BJ (cell line): ENCODE results near the gene SNCG. TPM values are rescaled to one million over a fixed set of nuclear protein-coding genes. Genes with fewer than 3 reads are reported as not detected.
"Not testable (repeated sequence)": the region's sequence is repeated elsewhere in the genome, so short reads cannot be mapped to it uniquely, and the experiment has no call there.

Experiments
- CTCF ChIA-PET: fragments of 350-600 bp; formaldehyde crosslinking; extraction: SDS; loops from one replicate; lab custom pipeline; 2021; ENCODE audit warnings: antibody characterized with exemption, inconsistent platforms; lab: Yijun Ruan, JAX
- POLR2A ChIA-PET: fragments of 300-600 bp; sonication (Branson Sonifier 250); formaldehyde crosslinking; extraction: SDS; loops from one replicate; lab custom pipeline; 2021; ENCODE audit warnings: antibody characterized with exemption; lab: Charles Lee
- DNase-seq: peaks from one replicate; pipeline ENCODE4 v3.0.0-alpha.2; 2011; ENCODE audit warnings: low read depth
- H3K27me3 ChIP-seq: 2 replicates; pipeline ENCODE4 v1.6.0; 2011; ENCODE audit warnings: low read length; ENCODE audit not compliant: control insufficient read depth, insufficient read depth
- H3K36me3 ChIP-seq: 2 replicates; pipeline ENCODE4 v1.5.1; 2011; ENCODE audit warnings: low read length; ENCODE audit not compliant: control insufficient read depth, insufficient read depth
- H3K4me3 ChIP-seq: 2 replicates; pipeline ENCODE4 v1.5.1; 2011; ENCODE audit warnings: low read depth, mild to moderate bottlenecking, control low read depth, low read length
- CTCF ChIP-seq: IDR thresholded peaks from 2 replicates; pipeline ENCODE4 v1.5.1; 2011; ENCODE audit warnings: low read depth, mild to moderate bottlenecking, control low read depth, inconsistent platforms, low read length, moderate library complexity; ENCODE audit not compliant: insufficient read depth
- polyA plus RNA-seq: library from polyadenylated mRNA; depleted of rRNA; stranded (reverse); fragments of >200 nt; gene quantifications from 2 replicates; pipeline ENCODE4 v1.2.3, GENCODE V29; 2011

The SNCG gene
- polyA plus RNA-seq, 1 experiment: 9.7 TPM

- no peak for TF ChIP-seq CTCF
- POLR2A ChIA-PET: no interaction called here
- no peaks in the 10 kb centered on the region for H3K27me3 ChIP-seq
- H3K36me3 ChIP-seq: no peaks in the 10 kb centered on the region
- CTCF ChIA-PET: interaction anchor here (1.1 to 2.4 kb wide), 3 partner anchors 9 to 12 kb away, joined by 3 to 14 read pairs (median 8); no protein-coding TSS in a partner anchor
- no peak for DNase-seq
- H3K4me3 ChIP-seq: no peak overlapping the region
Measured at GRCh38 chr10:86951184-86951761, 7.1 kb upstream of the SNCG start.

GRCh38 chr10:86952106-86952505 lies 6.3 kb upstream of the SNCG start:
- CTCF ChIA-PET: interaction anchor here (1.1 to 19.2 kb wide), 3 partner anchors 9 to 11 kb away, joined by 3 to 346 read pairs (median 3); no protein-coding TSS in a partner anchor
- H3K4me3 ChIP-seq: no peak overlapping the region
- no peak for TF ChIP-seq CTCF
- DNase-seq: no peak
- POLR2A ChIA-PET: no interaction called here
- no peaks in the 10 kb centered on the region for H3K36me3 ChIP-seq
- no peaks in the 10 kb centered on the region for H3K27me3 ChIP-seq

- CTCF ChIA-PET: interaction anchor here (1.2 to 19.2 kb wide), 2 partner anchors 8 to 12 kb away, joined by 3 to 346 read pairs; no protein-coding TSS in a partner anchor
- H3K27me3 ChIP-seq, H3K36me3 ChIP-seq, H3K4me3 ChIP-seq, POLR2A ChIA-PET, DNase-seq: not testable (repeated sequence)
Measured at GRCh38 chr10:86952697-86953096, 5.7 kb upstream of the SNCG start.

GRCh38 chr10:86953747-86954680 lies 4.4 kb upstream of the SNCG start:
- CTCF ChIA-PET: interaction anchor here (0.6 to 19.2 kb wide), 4 partner anchors 13 to 266 kb away, joined by 3 to 346 read pairs (median 13); partner anchors contain the start of gene ADIRF
- Histone ChIP-seq H3K4me3 (no peak overlapping the region), H3K36me3 (no peaks in the 10 kb centered on the region), H3K27me3 (no peaks in the 10 kb centered on the region)
- no peak for TF ChIP-seq CTCF
- POLR2A ChIA-PET: no interaction called here
- DNase-seq: no peak

GRCh38 chr10:86954681-86955500 lies 3.5 kb upstream of the SNCG start:
- Histone ChIP-seq H3K4me3 (no peak overlapping the region), H3K36me3 (no peaks in the 10 kb centered on the region), H3K27me3 (no peaks in the 10 kb centered on the region)
- ChIA-PET POLR2A (no interaction called here), CTCF (interaction anchor here (0.6 to 19.2 kb wide), 3 partner anchors 12 to 267 kb away, joined by 3 to 346 read pairs (median 23); partner anchors contain the start of gene ADIRF)
- no peak for TF ChIP-seq CTCF
- DNase-seq: no peak
